GM06990 (cell line): ENCODE measurements around the gene COL6A1.
"Not testable (repeated sequence)": the region's sequence is repeated elsewhere in the genome, so short reads cannot be mapped to it uniquely, and the experiment has no call there.

ENCODE experiments used
- DNase-seq: peaks from one replicate; pipeline ENCODE4 v3.0.0-alpha.2; 2011; ENCODE audit not compliant: insufficient read length; ENCODE audit errors: extremely low read depth
- H3K27me3 ChIP-seq: replicated peaks from 2 replicates; pipeline ENCODE4 v1.6.0; 2011; ENCODE audit warnings: low read length; ENCODE audit not compliant: control insufficient read depth, insufficient read depth
- H3K36me3 ChIP-seq: 2 replicates; pipeline ENCODE4 v1.5.1; 2011; ENCODE audit warnings: low read length; ENCODE audit not compliant: control insufficient read depth, insufficient read depth
- H3K4me3 ChIP-seq: replicated peaks from 2 replicates; pipeline ENCODE4 v1.5.1; 2011; ENCODE audit warnings: low read depth, mild to moderate bottlenecking, control low read depth, low read length
- CTCF ChIP-seq: IDR thresholded peaks from 2 replicates; pipeline ENCODE4 v1.5.1; 2011; ENCODE audit warnings: low read length, control low read depth, mild to moderate bottlenecking, inconsistent platforms; ENCODE audit not compliant: insufficient read depth, poor library complexity, severe bottlenecking

COL6A1 gene

GRCh38 chr21:46040707-46041106 lies 59.1 kb downstream of the COL6A1 start:
- Histone ChIP-seq H3K27me3 (no peaks in the 10 kb centered on the region), H3K4me3 (no peak overlapping the region), H3K36me3 (no peaks in the 10 kb centered on the region)
- DNase-seq = no peak
- TF ChIP-seq CTCF = no peak

GRCh38 chr21:46041183-46041582 lies 59.6 kb downstream of the COL6A1 start:
- Histone ChIP-seq H3K27me3 (no peaks in the 10 kb centered on the region), H3K4me3 (no peak overlapping the region), H3K36me3 (no peaks in the 10 kb centered on the region)
- TF ChIP-seq CTCF = no peak
- DNase-seq = no peak

- no peaks in the 10 kb centered on the region for H3K27me3 ChIP-seq
- no peak for DNase-seq
These were observed 63.6 kb downstream of the COL6A1 start for GRCh38 chr21:46045154-46045553.

GRCh38 chr21:46046471-46046870 lies 64.9 kb downstream of the COL6A1 start:
- no peak for TF ChIP-seq CTCF

More at GRCh38 chr21:46045154-46045553, 63.6 kb downstream of the COL6A1 start:
- H3K36me3 ChIP-seq = no peaks in the 10 kb centered on the region
- no peak for TF ChIP-seq CTCF
- H3K4me3 ChIP-seq = no peak overlapping the region

GRCh38 chr21:46046906-46047305 lies 65.3 kb downstream of the COL6A1 start:
- not testable (repeated sequence) for H3K27me3 ChIP-seq, H3K4me3 ChIP-seq, H3K36me3 ChIP-seq, DNase-seq

More at GRCh38 chr21:46046471-46046870, 64.9 kb downstream of the COL6A1 start:
- Histone ChIP-seq H3K4me3 (no peak overlapping the region), H3K36me3 (no peaks in the 10 kb centered on the region), H3K27me3 (no peaks in the 10 kb centered on the region)
- no peak for DNase-seq

GRCh38 chr21:46048926-46049889 lies 67.6 kb downstream of the COL6A1 start:
- TF ChIP-seq CTCF = no peak
- H3K4me3 ChIP-seq = no peak overlapping the region
- H3K36me3 ChIP-seq = no peaks in the 10 kb centered on the region
- H3K27me3 ChIP-seq = no peaks in the 10 kb centered on the region
- no peak for DNase-seq
